HepG2 (cell line): ENCODE results near the gene PIM3. TPM values are rescaled to one million over a fixed set of nuclear protein-coding genes. Genes with fewer than 3 reads are reported as not detected.

Source experiments
- GATA4 ChIP-seq: sonication (generic); IDR thresholded peaks from 2 replicates; pipeline ENCODE4 v1.6.1; 2016; ENCODE audit warnings: antibody characterized with exemption, low read depth, borderline replicate concordance
- NFATC3 ChIP-seq: sonication (generic); formaldehyde crosslinking; IDR thresholded peaks from 2 replicates; pipeline ENCODE4 v1.5.1; 2020; ENCODE audit warnings: mild to moderate bottlenecking, missing genetic modification reagents
- PLRG1 ChIP-seq: fragments of 450-650 bp; conservative IDR thresholded peaks from 2 replicates; pipeline ENCODE4 v1.6.1; 2016
- SUZ12 ChIP-seq: fragments of 150-350 bp; IDR thresholded peaks from 2 replicates; pipeline ENCODE4 v1.6.1; 2014; ENCODE audit warnings: low read depth, low read length
- TBP ChIP-seq: sonication (generic); formaldehyde crosslinking; IDR thresholded peaks from 2 replicates; pipeline ENCODE4 v1.5.0; 2020; ENCODE audit warnings: missing genetic modification reagents
- ZNF468 ChIP-seq: sonication (generic); formaldehyde crosslinking; IDR thresholded peaks from 2 replicates; pipeline ENCODE4 v1.8.0; 2022; ENCODE audit warnings: mild to moderate bottlenecking, moderate library complexity, missing genetic modification reagents
- ZNF790 ChIP-seq: sonication (generic); formaldehyde crosslinking; IDR thresholded peaks from 2 replicates; pipeline ENCODE4 v1.8.0; 2022; ENCODE audit warnings: missing genetic modification reagents, mild to moderate bottlenecking, borderline replicate concordance
- polyA plus RNA-seq, 8 experiments: library from polyadenylated mRNA; depleted of rRNA in 3 of 8; stranded (reverse) in 7 of 8; unstranded in 1 of 8; fragments of >200 nt; fragmentation: Illumina TruSeq in 4 of 8; extraction: Trizol in 4 of 8; gene quantifications; 2 replicates each; pipeline versions ENCODE4 v1.2.1 to v1.2.3, GENCODE V29; 2011 to 2016; ENCODE audit warnings: low read depth in 4 of 8, missing spikeins in 1 of 8, mixed read lengths in 1 of 8; ENCODE audit not compliant: insufficient read depth in 1 of 8
- total RNA-seq, 5 experiments: library from RNA; depleted of rRNA; stranded (reverse); fragments of >200 nt; fragmentation: Illumina TruSeq; extraction: Trizol; gene quantifications; 2 replicates each; pipeline ENCODE4 v1.2.3, GENCODE V29; 2016; ENCODE audit warnings: low read depth in 1 of 5
- TF ChIP-seq, protein P1 (sequence below): sonication (generic); formaldehyde crosslinking; IDR thresholded peaks from 2 replicates; pipeline ENCODE4 v1.8.0; 2022; ENCODE audit warnings: missing genetic modification reagents, mild to moderate bottlenecking, inconsistent platforms, borderline replicate concordance
- TF ChIP-seq, protein P2 (sequence below): sonication (generic); formaldehyde crosslinking; IDR thresholded peaks from 2 replicates; pipeline ENCODE4 v1.8.1; 2023; ENCODE audit warnings: missing genetic modification reagents, inconsistent platforms, borderline replicate concordance
- TF ChIP-seq, protein P3 (sequence below): sonication (generic); formaldehyde crosslinking; IDR thresholded peaks from 2 replicates; pipeline ENCODE4 v1.4.0; 2020; ENCODE audit warnings: mild to moderate bottlenecking, missing genetic modification reagents
- TF ChIP-seq, protein P4 (sequence below): sonication (generic); formaldehyde crosslinking; IDR thresholded peaks from 2 replicates; pipeline ENCODE4 v1.5.0; 2020; ENCODE audit warnings: missing genetic modification reagents
- TF ChIP-seq, protein P5 (sequence below): sonication (generic); formaldehyde crosslinking; IDR thresholded peaks from 2 replicates; pipeline ENCODE4 v1.9.0; 2021; ENCODE audit warnings: missing genetic modification reagents, borderline replicate concordance
- TF ChIP-seq, protein P6 (sequence below): sonication (generic); formaldehyde crosslinking; IDR thresholded peaks from 2 replicates; pipeline ENCODE4 v1.8.0; 2022; ENCODE audit warnings: mild to moderate bottlenecking, missing genetic modification reagents, moderate library complexity
- TF ChIP-seq, protein P7 (sequence below): sonication (generic); formaldehyde crosslinking; conservative IDR thresholded peaks from 2 replicates; pipeline ENCODE4 v1.8.0; 2022; ENCODE audit warnings: missing genetic modification reagents

PIM3 gene
- total and polyA plus RNA-seq, 2 of the 13 experiments (the other 11 are each of a cell fraction or from before 2014, with no cell fraction given) = 21.6 to 31.2 TPM

DNA sequence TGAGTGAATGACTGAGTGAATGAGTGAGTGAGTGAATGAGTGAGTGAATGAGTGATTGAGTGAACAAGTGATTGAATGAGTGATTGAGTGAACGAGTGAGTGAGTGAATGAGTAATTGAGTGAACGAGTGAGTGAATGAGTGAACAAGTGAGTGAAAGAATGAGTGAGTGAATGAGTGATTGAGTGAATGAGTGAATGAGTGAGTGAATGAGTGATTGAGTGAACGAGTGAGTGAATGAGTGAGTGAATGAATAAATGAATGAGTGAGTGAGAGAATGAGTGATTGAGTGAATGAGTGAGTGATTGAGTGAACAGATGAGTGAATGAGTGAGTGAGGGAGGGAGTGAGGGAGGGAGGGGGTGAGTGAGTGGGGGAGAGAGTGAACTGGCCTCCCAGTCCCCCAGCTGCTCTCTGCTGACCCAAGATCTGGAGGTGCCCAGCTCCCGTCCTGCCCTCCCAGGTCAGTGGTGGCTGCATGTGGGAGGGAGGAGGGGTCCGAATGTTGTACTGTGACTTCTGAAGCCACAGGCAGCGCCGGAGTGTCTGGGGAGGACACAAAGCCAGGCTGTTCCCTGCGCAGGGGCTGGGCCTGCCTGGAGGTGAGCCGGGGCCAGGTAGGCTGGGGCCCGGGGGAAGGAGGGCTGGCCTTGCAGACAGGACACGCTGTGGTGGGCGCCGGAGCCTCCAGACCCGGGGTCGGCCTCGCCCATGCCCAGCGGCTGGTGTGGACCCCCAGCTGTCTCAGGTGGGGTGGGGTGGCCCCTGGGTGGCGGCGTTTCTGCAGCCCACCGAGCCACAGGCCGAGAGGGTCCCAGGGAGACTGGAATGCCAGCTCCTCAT lies 17.8 kb upstream of the PIM3 start (continued):
- TF ChIP-seq, protein P1, sequence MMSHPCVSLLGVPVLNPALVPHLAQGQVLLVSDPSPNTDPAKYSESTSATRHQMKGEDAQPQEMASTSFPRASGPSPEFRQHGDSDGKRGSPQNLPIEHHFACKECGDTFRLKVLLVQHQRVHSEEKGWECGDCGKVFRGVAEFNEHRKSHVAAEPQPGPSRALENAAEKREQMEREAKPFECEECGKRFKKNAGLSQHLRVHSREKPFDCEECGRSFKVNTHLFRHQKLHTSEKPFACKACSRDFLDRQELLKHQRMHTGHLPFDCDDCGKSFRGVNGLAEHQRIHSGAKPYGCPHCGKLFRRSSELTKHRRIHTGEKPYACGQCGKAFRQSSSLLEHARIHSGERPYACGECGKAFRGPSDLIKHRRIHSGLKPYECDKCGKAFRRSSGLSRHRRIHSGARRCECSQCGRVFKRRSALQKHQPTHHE (CRISPR knock-in tag) = no peak
- no peak for TF ChIP-seq SUZ12
- no peak for TF ChIP-seq TBP
- TF ChIP-seq, protein P2, sequence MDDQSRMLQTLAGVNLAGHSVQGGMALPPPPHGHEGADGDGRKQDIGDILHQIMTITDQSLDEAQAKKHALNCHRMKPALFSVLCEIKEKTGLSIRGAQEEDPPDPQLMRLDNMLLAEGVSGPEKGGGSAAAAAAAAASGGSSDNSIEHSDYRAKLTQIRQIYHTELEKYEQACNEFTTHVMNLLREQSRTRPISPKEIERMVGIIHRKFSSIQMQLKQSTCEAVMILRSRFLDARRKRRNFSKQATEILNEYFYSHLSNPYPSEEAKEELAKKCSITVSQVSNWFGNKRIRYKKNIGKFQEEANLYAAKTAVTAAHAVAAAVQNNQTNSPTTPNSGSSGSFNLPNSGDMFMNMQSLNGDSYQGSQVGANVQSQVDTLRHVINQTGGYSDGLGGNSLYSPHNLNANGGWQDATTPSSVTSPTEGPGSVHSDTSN = no peak
- TF ChIP-seq, protein P3, sequence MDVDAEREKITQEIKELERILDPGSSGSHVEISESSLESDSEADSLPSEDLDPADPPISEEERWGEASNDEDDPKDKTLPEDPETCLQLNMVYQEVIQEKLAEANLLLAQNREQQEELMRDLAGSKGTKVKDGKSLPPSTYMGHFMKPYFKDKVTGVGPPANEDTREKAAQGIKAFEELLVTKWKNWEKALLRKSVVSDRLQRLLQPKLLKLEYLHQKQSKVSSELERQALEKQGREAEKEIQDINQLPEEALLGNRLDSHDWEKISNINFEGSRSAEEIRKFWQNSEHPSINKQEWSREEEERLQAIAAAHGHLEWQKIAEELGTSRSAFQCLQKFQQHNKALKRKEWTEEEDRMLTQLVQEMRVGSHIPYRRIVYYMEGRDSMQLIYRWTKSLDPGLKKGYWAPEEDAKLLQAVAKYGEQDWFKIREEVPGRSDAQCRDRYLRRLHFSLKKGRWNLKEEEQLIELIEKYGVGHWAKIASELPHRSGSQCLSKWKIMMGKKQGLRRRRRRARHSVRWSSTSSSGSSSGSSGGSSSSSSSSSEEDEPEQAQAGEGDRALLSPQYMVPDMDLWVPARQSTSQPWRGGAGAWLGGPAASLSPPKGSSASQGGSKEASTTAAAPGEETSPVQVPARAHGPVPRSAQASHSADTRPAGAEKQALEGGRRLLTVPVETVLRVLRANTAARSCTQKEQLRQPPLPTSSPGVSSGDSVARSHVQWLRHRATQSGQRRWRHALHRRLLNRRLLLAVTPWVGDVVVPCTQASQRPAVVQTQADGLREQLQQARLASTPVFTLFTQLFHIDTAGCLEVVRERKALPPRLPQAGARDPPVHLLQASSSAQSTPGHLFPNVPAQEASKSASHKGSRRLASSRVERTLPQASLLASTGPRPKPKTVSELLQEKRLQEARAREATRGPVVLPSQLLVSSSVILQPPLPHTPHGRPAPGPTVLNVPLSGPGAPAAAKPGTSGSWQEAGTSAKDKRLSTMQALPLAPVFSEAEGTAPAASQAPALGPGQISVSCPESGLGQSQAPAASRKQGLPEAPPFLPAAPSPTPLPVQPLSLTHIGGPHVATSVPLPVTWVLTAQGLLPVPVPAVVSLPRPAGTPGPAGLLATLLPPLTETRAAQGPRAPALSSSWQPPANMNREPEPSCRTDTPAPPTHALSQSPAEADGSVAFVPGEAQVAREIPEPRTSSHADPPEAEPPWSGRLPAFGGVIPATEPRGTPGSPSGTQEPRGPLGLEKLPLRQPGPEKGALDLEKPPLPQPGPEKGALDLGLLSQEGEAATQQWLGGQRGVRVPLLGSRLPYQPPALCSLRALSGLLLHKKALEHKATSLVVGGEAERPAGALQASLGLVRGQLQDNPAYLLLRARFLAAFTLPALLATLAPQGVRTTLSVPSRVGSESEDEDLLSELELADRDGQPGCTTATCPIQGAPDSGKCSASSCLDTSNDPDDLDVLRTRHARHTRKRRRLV (CRISPR knock-in tag) = no peak
- TF ChIP-seq ZNF468 (CRISPR knock-in tag) = no peak
- TF ChIP-seq, protein P4, sequence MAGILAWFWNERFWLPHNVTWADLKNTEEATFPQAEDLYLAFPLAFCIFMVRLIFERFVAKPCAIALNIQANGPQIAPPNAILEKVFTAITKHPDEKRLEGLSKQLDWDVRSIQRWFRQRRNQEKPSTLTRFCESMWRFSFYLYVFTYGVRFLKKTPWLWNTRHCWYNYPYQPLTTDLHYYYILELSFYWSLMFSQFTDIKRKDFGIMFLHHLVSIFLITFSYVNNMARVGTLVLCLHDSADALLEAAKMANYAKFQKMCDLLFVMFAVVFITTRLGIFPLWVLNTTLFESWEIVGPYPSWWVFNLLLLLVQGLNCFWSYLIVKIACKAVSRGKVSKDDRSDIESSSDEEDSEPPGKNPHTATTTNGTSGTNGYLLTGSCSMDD (CRISPR knock-in tag) = no peak
- TF ChIP-seq, protein P5, sequence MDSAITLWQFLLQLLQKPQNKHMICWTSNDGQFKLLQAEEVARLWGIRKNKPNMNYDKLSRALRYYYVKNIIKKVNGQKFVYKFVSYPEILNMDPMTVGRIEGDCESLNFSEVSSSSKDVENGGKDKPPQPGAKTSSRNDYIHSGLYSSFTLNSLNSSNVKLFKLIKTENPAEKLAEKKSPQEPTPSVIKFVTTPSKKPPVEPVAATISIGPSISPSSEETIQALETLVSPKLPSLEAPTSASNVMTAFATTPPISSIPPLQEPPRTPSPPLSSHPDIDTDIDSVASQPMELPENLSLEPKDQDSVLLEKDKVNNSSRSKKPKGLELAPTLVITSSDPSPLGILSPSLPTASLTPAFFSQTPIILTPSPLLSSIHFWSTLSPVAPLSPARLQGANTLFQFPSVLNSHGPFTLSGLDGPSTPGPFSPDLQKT (CRISPR knock-in tag) = no peak
- TF ChIP-seq PLRG1 = no peak
- TF ChIP-seq NFATC3 (CRISPR knock-in tag) = no peak
- TF ChIP-seq ZNF790 (CRISPR knock-in tag) = no peak
- TF ChIP-seq, protein P6, sequence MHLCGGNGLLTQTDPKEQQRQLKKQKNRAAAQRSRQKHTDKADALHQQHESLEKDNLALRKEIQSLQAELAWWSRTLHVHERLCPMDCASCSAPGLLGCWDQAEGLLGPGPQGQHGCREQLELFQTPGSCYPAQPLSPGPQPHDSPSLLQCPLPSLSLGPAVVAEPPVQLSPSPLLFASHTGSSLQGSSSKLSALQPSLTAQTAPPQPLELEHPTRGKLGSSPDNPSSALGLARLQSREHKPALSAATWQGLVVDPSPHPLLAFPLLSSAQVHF (CRISPR knock-in tag) = no peak
- TF ChIP-seq, protein P7, sequence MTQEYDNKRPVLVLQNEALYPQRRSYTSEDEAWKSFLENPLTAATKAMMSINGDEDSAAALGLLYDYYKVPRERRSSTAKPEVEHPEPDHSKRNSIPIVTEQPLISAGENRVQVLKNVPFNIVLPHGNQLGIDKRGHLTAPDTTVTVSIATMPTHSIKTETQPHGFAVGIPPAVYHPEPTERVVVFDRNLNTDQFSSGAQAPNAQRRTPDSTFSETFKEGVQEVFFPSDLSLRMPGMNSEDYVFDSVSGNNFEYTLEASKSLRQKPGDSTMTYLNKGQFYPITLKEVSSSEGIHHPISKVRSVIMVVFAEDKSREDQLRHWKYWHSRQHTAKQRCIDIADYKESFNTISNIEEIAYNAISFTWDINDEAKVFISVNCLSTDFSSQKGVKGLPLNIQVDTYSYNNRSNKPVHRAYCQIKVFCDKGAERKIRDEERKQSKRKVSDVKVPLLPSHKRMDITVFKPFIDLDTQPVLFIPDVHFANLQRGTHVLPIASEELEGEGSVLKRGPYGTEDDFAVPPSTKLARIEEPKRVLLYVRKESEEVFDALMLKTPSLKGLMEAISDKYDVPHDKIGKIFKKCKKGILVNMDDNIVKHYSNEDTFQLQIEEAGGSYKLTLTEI (CRISPR knock-in tag) = no peak
- no peak for TF ChIP-seq GATA4
